ENCODE data around the gene BRD2. TPM values are rescaled to one million over a fixed set of nuclear protein-coding genes. Genes with fewer than 3 reads are reported as not detected.

Gene BRD2
- total RNA-seq, 4 donors from 2014 or later = 110 to 152 (median 132) TPM

GRCh38 chr6:33007831-33008400 is 39.5 kb downstream of the BRD2 start:
- Histone ChIP-seq H3K4me1 (peaks cover 0 to 10% (median 0%) of the 10 kb centered on the region in 3 donors), H3K9me3 (no peaks in the 10 kb centered on the region), H3K27me3 (peaks cover 0 to 41% (median 2%) of the 10 kb centered on the region in 4 donors), H3K36me3 (no peaks in the 10 kb centered on the region), H3K27ac (no peak overlapping the region), H3K4me3 (no peak overlapping the region)
- DNase-seq = no peak
- intact Hi-C loops (cut with DNase I) = loop anchor here (10.0 kb wide), 1 partner anchor 227 kb away; no protein-coding TSS in a partner anchor
- no peak for TF ChIP-seq POLR2A (IDR thresholded peaks at IDR 0.05)
- no peak for TF ChIP-seq CTCF (IDR thresholded peaks at IDR 0.05)
- 93 to 96% methylated on average over 20 to 25 of the region's 26 CpGs for WGBS, 2 donors

GRCh38 chr6:33008944-33009861 is 40.8 kb downstream of the BRD2 start, which contains the start of gene HLA-DOA:
Gene HLA-DOA (minus strand): TSS chr6:33009591.
- Histone ChIP-seq H3K36me3 (no peaks in the 10 kb centered on the region), H3K27me3 (peaks cover 0 to 47% (median 2%) of the 10 kb centered on the region in 4 donors), H3K4me1 (peaks cover 0 to 10% (median 0%) of the 10 kb centered on the region in 3 donors), H3K9me3 (no peaks in the 10 kb centered on the region), H3K27ac (peak within 1 kb of the TSS in 2 of 4 donors; percentile 0 to 39), H3K4me3 (peak within 1 kb of the TSS in 3 of 4 donors; percentile 9 to 49 (median 31))
- WGBS, 2 donors = 23 to 36% methylated on average over 21 to 23 of the region's 24 CpGs
- intact Hi-C loops (cut with DNase I) = loop anchor here (10.0 kb wide), 1 partner anchor 226 kb away; no protein-coding TSS in a partner anchor
- TF ChIP-seq POLR2A (IDR thresholded peaks at IDR 0.05) (peak in 1 of 4 donors; percentile 51), CTCF (IDR thresholded peaks at IDR 0.05) (no peak)
- no peak for DNase-seq

DNA sequence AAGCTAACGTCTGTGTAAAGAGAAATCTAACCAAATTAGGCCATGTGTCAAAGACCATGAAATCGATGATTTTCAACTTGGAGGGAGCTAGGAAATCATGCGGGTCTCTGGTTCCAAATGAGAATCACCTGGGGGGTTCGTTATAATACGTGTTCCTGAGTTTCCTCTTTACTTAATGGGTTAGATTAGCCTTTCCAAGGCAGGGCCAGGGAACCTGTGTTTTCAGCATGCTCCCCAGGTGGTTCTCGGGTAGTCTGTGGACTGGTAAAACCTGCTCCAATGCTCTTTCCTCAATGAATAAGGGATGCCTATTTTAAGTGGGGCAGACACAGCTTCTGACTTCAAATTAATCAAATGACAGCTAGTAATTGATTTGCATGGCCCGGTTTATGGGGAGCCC is 42.0 kb downstream of the BRD2 start:
- no peaks in the 10 kb centered on the region for H3K36me3 ChIP-seq
- TF ChIP-seq CTCF (IDR thresholded peaks at IDR 0.05) (no peak), POLR2A (IDR thresholded peaks at IDR 0.05) (no peak)
- H3K4me1 ChIP-seq = peaks cover 0 to 10% (median 0%) of the 10 kb centered on the region in 3 donors
- no peak for DNase-seq
- WGBS, 2 donors = 72 to 80% methylated on average over 7 of the region's 7 CpGs
- H3K27ac ChIP-seq = no peak overlapping the region
- peaks cover 0 to 42% (median 0%) of the 10 kb centered on the region in 4 donors for H3K27me3 ChIP-seq
- no peaks in the 10 kb centered on the region for H3K9me3 ChIP-seq
- no peak overlapping the region for H3K4me3 ChIP-seq
- intact Hi-C loops (cut with DNase I) = no loop called here

DNA sequence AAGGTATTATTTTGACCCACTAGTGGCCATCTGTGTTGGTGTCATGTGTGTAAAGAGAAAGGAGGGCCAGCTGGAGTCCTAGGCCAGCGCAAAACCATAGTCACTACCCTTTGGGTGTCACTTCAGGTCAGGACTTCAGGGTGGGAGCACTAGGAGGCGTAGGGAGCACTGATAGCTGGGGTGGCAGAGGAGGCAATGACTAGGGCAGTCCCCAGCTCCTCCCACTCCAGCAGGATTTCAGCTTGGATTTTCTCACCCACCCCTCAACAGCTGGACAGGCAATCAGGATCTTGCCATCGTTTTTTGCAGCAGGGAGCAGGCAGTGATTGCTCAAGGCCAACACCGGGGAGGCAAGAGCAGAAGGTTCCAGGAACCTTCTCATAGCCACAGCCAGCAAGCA is 45.2 kb downstream of the BRD2 start:
- H3K27ac ChIP-seq = no peak overlapping the region
- DNase-seq = no peak
- peaks cover 0 to 52% (median 0%) of the 10 kb centered on the region in 4 donors for H3K27me3 ChIP-seq
- H3K36me3 ChIP-seq = no peaks in the 10 kb centered on the region
- intact Hi-C loops (cut with DNase I) = no loop called here
- H3K4me3 ChIP-seq = no peak overlapping the region
- 21 to 50% methylated on average over 2 to 4 of the region's 4 CpGs for WGBS, 2 donors
- no peak for TF ChIP-seq CTCF (IDR thresholded peaks at IDR 0.05)
- TF ChIP-seq POLR2A (IDR thresholded peaks at IDR 0.05) = no peak
- no peaks in the 10 kb centered on the region for H3K9me3 ChIP-seq
- H3K4me1 ChIP-seq = peaks cover 0 to 18% (median 10%) of the 10 kb centered on the region in 3 donors

All from esophagus squamous epithelium (tissue), 5 donors.